Subcutaneous preadipocyte (primary cell): ENCODE data around the gene ECM2. TPM values are rescaled to one million over a fixed set of nuclear protein-coding genes. Genes with fewer than 3 reads are reported as not detected.

Source experiments
- small RNA-seq: library from RNA; depleted of rRNA; stranded (forward); fragments of <200 nt; gene quantifications from one replicate; pipeline ENCODE3, GENCODE V24; 2012
- total RNA-seq: library from RNA; depleted of rRNA; stranded (reverse); fragments of >200 nt; gene quantifications from 2 replicates; pipeline ENCODE4 v1.2.3, GENCODE V29; 2012

ECM2 gene
- total RNA-seq = 2.0 and 3.3 TPM in 2 replicates

GRCh38 chr9:92535940-92536850 is at the start of gene ECM2:
ECM2 (minus strand) TSS chr9:92535990; CDS start chr9:92522866, 13,124 bp downstream.

GRCh38 chr9:92482329-92482728 is 53.5 kb downstream of the ECM2 start, which contains the start of gene ASPN:
ASPN (minus strand) TSS chr9:92482506.

Small RNA genes within 50 kb of the gene (small RNA-seq; reads per million reads assigned to genes)
- gene AL157827.1 (not detected), gene MIR4670 (not detected)

Other genes with a start within 250 kb of the ECM2 start
- 270 and 343 TPM in 2 replicates for gene IARS1, start 242.3 kb downstream of the ECM2 start, total RNA-seq
- gene NOL8, start 210.6 kb downstream of the ECM2 start, total RNA-seq = 26.1 and 33.8 TPM in 2 replicates
- gene CENPP, start 210.0 kb downstream of the ECM2 start, total RNA-seq = 7.7 and 8.8 TPM in 2 replicates
- gene OGN, start 131.4 kb downstream of the ECM2 start, total RNA-seq = 0.39 and 4.0 TPM in 2 replicates
- gene OMD, start 111.5 kb downstream of the ECM2 start, total RNA-seq = 0.20 and 0.37 TPM in 2 replicates
- gene ASPN, start 53.5 kb downstream of the ECM2 start, total RNA-seq = 0.78 and 3.3 TPM in 2 replicates
- gene IPPK, start 134.1 kb upstream of the ECM2 start, total RNA-seq = 11.8 and 13.1 TPM in 2 replicates
- gene BICD2, start 228.8 kb upstream of the ECM2 start, total RNA-seq = 36.0 and 47.9 TPM in 2 replicates